Omental fat pad (tissue), 4 donors: ENCODE measurements around the gene NPHP1. TPM values are rescaled to one million over a fixed set of nuclear protein-coding genes. Genes with fewer than 3 reads are reported as not detected.

Experiments
- ATAC-seq: fragments of 150-250 bp; one replicate; pipeline ENCODE4 v1.9.1; 2016; ENCODE audit warnings: mild to moderate bottlenecking, moderate library complexity; ENCODE audit not compliant: low FRiP score
- DNase-seq: peaks from one replicate; pipeline ENCODE4 v3.0.0-alpha.2; 2019; ENCODE audit warnings: low spot score
- CTCF ChIP-seq, 3 donors: fragments of 450-650 bp; IDR thresholded peaks; one replicate each; pipeline ENCODE4 v1.5.1; 2016 to 2017; ENCODE audit warnings: antibody characterized with exemption in 3 of 3, mild to moderate bottlenecking in 3 of 3, moderate library complexity in 2 of 3
- total RNA-seq, 4 donors: library from RNA; depleted of rRNA; stranded (reverse); fragments of >200 nt; gene quantifications; one replicate each; pipeline ENCODE4 v1.1.0, GENCODE V29; 2016

NPHP1 gene
- total RNA-seq, 4 donors from 2014 or later: 2.4 to 7.4 (median 3.7) TPM

- TF ChIP-seq CTCF (IDR thresholded peaks at IDR 0.05): no peak
- no peak for DNase-seq
- ATAC-seq: no peak
Observed at GRCh38 chr2:110140401-110140800, 64.4 kb downstream of the NPHP1 start.

- ATAC-seq: no peak
- DNase-seq: no peak
- no peak for TF ChIP-seq CTCF (IDR thresholded peaks at IDR 0.05)
Observed at GRCh38 chr2:110134025-110134424, 70.8 kb downstream of the NPHP1 start.

GRCh38 chr2:110131166-110131565 lies 73.6 kb downstream of the NPHP1 start:
- DNase-seq: no peak
- ATAC-seq: no peak
- TF ChIP-seq CTCF (IDR thresholded peaks at IDR 0.05): no peak

GRCh38 chr2:110130757-110131156 lies 74.1 kb downstream of the NPHP1 start:
- ATAC-seq (no peak), DNase-seq (no peak)
- no peak for TF ChIP-seq CTCF (IDR thresholded peaks at IDR 0.05)

- no peak for ATAC-seq
- no peak for TF ChIP-seq CTCF (IDR thresholded peaks at IDR 0.05)
- DNase-seq: no peak
Observed at GRCh38 chr2:110126906-110127305, 77.9 kb downstream of the NPHP1 start.

- DNase-seq (no peak), ATAC-seq (no peak)
Observed at GRCh38 chr2:110126086-110126773, 78.6 kb downstream of the NPHP1 start.

More at GRCh38 chr2:110126086-110126773, 78.6 kb downstream of the NPHP1 start:
- TF ChIP-seq CTCF (IDR thresholded peaks at IDR 0.05): no peak
